Chondrocyte (in vitro differentiated cells): ENCODE measurements around the gene KIF26B. TPM values are rescaled to one million over a fixed set of nuclear protein-coding genes. Genes with fewer than 3 reads are reported as not detected.

Experiments used
- DNase-seq: peaks from one replicate; pipeline ENCODE4 v3.0.0; 2021; ENCODE audit warnings: mixed read lengths, low spot score
- H3K27ac Mint-ChIP-seq: one replicate; pipeline ENCODE4 v1.8.0; 2021; ENCODE audit warnings: mild to moderate bottlenecking, moderate library complexity, mixed read lengths; ENCODE audit not compliant: unreplicated experiment
- H3K27me3 Mint-ChIP-seq: 2 replicates; pipeline ENCODE4 v1.8.0; 2021; ENCODE audit warnings: low read depth, mixed read lengths
- H3K36me3 Mint-ChIP-seq: 2 replicates; pipeline ENCODE4 v1.8.0; 2021; ENCODE audit warnings: low read depth, mixed read lengths
- H3K4me1 Mint-ChIP-seq: 2 replicates; pipeline ENCODE4 v1.8.0; 2021; ENCODE audit warnings: low read depth, mild to moderate bottlenecking, mixed read lengths
- H3K4me3 Mint-ChIP-seq: one replicate; pipeline ENCODE4 v1.8.0; 2021; ENCODE audit warnings: mild to moderate bottlenecking, moderate library complexity, mixed read lengths; ENCODE audit not compliant: unreplicated experiment
- H3K9me3 Mint-ChIP-seq: 2 replicates; pipeline ENCODE4 v1.8.0; 2021; ENCODE audit warnings: low read depth, mixed read lengths
- CTCF ChIP-seq: fragments of 200-600 bp; sonication (generic); IDR thresholded peaks from 2 replicates; pipeline ENCODE4 v1.5.0; 2021; ENCODE audit warnings: antibody characterized with exemption, mild to moderate bottlenecking, moderate library complexity
- total RNA-seq: library from RNA; stranded (reverse); gene quantifications from 3 replicates; pipeline ENCODE4 v1.2.1, GENCODE V29; 2021

The KIF26B gene
- total RNA-seq, 1 donor from 2014 or later = 47.0 TPM

- H3K27ac Mint-ChIP-seq = no peak overlapping the region
- H3K9me3 Mint-ChIP-seq = no peaks in the 10 kb centered on the region
- DNase-seq = peak; percentile 61
- H3K36me3 Mint-ChIP-seq = no peaks in the 10 kb centered on the region
- TF ChIP-seq CTCF = no peak
- H3K27me3 Mint-ChIP-seq = peaks cover 3% of the 10 kb centered on the region
- H3K4me3 Mint-ChIP-seq = no peak overlapping the region
- H3K4me1 Mint-ChIP-seq = no peaks in the 10 kb centered on the region
Measured at GRCh38 chr1:245143849-245144248, 10.9 kb upstream of the KIF26B start.

- Mint-ChIP-seq H3K27ac (no peak overlapping the region), H3K4me1 (peaks cover 16% of the 10 kb centered on the region), H3K9me3 (no peaks in the 10 kb centered on the region), H3K27me3 (peaks cover 2% of the 10 kb centered on the region), H3K4me3 (no peak overlapping the region), H3K36me3 (no peaks in the 10 kb centered on the region)
- no peak for DNase-seq
- no peak for TF ChIP-seq CTCF
Measured at GRCh38 chr1:245148069-245148468, 6.7 kb upstream of the KIF26B start.

GRCh38 chr1:245148861-245149260, 5.9 kb upstream of the KIF26B start:
- H3K27me3 Mint-ChIP-seq = peaks cover 2% of the 10 kb centered on the region
- no peak overlapping the region for H3K4me3 Mint-ChIP-seq
- H3K27ac Mint-ChIP-seq = no peak overlapping the region
- H3K9me3 Mint-ChIP-seq = no peaks in the 10 kb centered on the region
- TF ChIP-seq CTCF = no peak
- no peak for DNase-seq
- H3K36me3 Mint-ChIP-seq = no peaks in the 10 kb centered on the region
- peaks cover 17% of the 10 kb centered on the region for H3K4me1 Mint-ChIP-seq

- no peaks in the 10 kb centered on the region for H3K9me3 Mint-ChIP-seq
- H3K27me3 Mint-ChIP-seq = no peaks in the 10 kb centered on the region
- H3K27ac Mint-ChIP-seq = peak overlapping the region; percentile 66
Measured at GRCh38 chr1:245153081-245153551, 1.7 kb upstream of the KIF26B start.

More at GRCh38 chr1:245153081-245153551, 1.7 kb upstream of the KIF26B start:
- peaks cover 2% of the 10 kb centered on the region for H3K36me3 Mint-ChIP-seq
- peaks cover 29% of the 10 kb centered on the region for H3K4me1 Mint-ChIP-seq
- TF ChIP-seq CTCF = peak; percentile 97
- DNase-seq = no peak
- H3K4me3 Mint-ChIP-seq = peak overlapping the region; percentile 85
